GM19043 (cell line): ENCODE data around the gene TEX22.
A peak's percentile ranks its signal among the peaks of the same experiment; 100 is the strongest.

Source experiments
- ATAC-seq: cut with Tn5 transposase; IDR thresholded peaks from one replicate; pipeline ENCODE4 v1.9.1; 2021; ENCODE audit warnings: low read depth; ENCODE audit not compliant: unreplicated experiment

TEX22 gene

DNA sequence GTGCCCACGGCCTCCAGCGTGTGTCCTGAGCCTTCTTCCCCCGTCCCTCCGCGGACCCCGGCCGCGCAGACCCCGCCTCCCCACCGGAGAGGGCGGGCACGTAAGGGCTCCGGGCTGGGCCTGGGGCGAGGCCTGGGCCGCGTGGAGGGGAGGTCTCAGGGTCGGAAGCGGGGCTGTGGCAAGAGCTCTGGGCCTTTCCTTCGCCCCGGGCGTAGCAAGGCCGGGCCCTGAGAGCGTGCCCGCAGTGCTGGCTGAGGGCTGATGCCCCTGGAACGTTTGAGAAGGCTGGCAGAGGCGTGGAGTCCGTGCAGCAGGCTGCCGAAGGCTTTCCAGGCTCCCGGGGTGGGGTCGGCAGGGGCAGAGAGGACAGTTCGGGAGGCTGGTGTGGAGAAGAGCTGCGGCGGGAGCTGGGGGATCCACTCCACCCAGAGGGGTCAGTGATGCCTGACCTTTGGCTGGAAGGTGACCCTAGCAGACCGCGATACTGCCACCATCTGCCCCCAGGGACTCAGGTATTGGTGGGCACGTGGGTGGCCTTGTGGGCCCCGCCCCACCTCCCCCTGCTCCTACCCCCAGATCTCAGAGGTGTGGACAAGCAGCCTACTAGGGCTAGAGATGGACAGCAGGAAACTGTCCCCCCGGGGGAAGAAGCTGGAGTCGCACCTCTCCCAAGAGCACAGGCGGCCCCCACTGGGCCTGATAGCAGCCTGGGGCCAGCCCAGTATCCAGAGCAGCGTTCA is 558 bp downstream of the TEX22 start:
- peak; percentile 37 for ATAC-seq

DNA sequence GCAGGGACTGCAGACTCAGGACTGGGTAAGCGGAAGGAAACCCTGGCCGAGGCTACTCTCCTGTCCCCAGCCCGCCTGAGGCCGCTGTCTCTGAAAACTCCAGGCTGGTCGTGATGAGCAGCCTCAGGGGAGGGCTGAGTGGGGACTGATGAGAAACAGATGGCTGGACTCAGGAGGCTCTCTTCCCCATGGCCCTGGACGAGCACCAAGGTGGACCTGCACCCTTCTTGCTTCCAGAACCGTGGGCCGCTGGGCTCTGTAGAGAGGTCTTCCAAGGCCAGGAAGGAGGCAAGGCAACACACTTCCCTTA is 1.1 kb downstream of the TEX22 start:
- ATAC-seq = no peak

DNA sequence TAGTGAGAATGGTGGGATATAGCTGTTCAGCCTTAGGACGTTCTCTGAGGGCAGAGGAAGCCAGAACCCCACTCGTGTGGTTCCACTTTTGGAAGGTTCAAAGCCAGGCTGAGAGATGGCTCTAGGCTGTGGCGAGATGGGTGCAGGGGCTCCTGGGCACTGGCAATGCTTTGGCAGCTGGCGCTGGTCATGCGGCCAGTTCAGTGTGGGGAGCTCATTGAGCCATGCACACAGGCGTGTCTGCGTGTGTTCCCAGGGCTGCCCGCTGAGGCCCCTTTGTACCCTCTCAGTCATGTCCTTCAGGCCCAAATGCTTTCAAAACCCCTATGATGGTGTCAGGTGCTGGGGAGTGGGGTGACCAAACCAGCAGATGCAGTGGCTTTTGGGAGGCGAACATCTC is 1.7 kb downstream of the TEX22 start:
- ATAC-seq = no peak

DNA sequence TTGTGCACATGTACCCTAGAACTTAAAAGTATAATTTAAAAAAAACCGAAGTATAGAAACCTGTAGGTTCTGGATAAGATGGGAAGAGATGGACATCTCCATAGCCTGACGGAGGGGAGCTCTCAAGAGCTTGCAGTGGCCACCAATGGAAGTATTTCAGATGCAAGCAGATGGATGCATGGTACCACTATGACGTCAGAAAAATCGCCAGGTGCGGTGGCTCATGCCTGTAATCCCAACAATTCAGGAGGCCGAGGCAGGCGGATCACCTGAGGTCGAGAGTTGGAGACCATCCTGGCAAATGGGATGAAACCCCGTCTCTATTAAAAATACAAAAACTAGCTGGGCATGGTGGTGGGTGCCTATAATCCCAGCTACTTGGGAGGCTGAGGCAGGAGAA is 3.4 kb downstream of the TEX22 start:
- ATAC-seq = no peak

DNA sequence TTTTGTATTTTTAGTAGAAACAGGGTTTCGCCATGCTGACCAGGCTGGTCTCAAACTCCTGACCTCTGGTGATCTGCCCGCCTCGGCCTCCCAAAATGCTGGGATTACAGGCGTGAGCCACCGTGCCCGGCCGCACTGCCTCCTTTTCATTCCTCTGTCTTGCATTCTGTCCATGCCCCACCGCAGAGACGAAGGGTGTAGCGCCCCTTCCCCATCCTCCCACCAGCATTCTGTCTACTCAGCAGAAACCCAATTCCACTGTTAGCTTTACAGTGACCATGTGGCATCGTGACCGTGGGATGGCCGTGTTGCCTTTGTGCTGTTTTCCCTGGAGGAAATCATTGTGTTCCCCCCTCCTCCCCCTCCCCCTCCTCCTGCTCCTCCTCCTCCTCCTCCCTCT is 10.3 kb downstream of the TEX22 start:
- ATAC-seq = no peak

DNA sequence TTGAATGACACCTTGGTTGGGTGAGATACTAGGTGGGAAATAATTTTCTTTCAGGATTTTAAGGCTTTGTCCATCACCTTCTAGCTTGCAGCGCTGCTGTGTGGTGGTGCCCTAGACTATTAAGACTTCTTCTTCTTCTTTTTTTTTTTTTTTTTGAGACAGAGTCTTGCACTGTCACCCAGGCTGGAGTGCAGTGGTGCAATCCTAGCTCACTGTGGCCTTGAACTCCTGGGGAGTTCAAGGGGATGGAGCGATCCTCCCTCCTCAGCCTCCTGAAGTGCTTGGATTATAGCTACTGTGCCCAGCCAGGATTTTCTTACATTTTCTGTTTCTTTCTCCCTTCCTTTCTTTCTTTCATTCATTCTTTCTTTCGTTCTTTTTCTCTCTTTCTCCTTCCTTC is 11.0 kb downstream of the TEX22 start:
- no peak for ATAC-seq

DNA sequence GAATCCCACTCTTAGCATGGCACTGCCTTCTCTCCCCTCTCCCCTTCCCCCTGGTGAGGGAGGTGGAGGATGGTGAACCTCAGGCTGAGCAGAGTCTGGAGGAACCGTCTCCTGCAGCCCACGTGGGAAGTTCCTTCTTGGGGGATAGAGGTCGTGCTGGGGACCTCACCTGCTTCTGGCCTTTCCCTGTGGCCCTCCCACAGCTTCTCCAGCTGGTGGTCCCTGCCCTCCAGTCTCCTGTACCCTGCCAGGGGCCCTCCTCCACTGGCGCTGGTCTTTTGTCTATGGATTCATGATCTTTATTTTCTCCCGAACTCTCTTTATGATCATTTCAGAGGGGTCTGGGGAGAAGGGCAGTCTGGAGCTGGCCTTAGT is 12.3 kb downstream of the TEX22 start:
- no peak for ATAC-seq

DNA sequence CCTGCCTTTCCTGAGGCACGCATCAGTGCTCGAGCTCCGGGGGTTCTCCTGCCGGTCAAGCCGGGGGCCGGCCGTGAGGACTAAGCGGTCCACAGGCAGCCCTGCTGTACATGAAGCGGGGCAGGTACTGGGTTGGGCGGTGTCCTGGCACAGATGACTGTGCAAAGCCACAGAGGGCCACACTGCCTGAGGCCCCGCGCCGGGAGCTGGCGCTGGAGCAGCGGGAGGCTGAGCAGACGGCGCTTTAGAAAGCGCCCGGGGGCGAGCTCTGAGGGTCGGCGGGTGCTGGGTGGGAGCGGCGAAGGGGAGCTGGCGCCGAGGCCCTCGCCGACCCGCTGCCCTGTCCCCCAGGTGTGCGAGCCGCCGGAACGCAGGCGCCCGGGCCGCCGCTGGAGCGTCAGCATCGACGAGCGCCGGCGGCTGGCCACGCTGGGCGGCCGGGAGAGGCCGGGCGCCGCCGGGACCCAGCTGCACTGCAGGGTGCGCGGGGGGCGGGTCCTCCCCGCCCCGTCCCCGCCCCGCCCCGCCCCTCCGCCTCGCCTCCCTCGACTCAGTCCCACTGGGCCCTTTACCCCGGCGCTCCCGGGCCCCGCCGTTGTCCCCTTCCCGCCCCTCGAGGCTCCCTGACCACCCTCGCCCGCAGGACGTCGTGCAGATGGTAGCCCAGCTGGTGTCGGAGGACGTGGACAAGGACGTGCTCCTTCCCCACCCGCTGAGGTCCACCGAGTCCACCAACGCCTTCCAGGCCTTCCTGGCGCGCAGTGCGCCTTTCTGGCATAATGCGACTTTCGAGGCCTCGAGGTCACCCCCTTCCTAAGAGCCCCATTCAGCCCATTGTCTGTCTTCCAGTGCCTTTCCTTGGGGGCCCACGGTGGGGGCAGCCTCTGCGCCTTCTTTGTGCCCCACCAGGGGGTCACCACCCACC is 12.9 kb downstream of the TEX22 start:
- ATAC-seq = no peak

DNA sequence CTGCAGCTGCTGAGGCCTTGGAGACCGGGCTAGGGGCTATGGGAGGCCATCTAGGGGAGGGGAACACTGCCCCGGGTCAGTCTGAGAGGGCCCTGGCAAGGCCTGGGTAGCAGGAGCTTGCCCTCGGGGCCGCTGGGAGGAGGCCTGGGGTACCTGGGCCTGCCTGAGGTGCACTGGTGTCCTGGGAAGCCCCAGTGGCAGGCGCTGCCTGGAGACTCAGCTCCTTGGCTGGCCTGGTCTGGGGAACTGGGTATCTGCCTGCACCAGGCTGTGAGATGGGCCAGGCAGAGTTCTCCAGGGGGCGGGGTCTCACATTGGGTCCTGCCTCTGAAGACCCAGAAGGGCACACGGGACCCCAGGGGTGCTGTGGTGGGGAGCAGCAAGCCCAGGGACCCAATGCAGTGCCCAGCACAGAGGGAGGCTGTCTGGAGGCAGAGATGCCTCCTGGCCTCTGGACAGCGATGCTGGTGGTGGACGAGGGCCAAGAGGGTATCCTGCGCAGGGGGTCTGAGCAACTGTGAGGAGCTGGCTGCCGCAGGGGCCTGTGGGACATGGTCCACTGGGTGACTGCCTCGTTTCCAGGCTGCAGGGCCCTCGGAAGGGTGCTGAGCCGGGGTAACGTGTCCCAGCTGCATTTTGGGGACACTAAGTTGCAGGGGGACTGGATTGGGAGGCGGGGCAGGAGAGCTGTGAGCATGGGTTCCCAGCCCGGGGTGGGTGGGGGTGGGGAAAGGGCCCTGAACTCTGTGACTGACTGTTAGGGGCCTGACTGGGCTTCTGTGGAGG is 13.8 kb downstream of the TEX22 start:
- ATAC-seq = no peak

DNA sequence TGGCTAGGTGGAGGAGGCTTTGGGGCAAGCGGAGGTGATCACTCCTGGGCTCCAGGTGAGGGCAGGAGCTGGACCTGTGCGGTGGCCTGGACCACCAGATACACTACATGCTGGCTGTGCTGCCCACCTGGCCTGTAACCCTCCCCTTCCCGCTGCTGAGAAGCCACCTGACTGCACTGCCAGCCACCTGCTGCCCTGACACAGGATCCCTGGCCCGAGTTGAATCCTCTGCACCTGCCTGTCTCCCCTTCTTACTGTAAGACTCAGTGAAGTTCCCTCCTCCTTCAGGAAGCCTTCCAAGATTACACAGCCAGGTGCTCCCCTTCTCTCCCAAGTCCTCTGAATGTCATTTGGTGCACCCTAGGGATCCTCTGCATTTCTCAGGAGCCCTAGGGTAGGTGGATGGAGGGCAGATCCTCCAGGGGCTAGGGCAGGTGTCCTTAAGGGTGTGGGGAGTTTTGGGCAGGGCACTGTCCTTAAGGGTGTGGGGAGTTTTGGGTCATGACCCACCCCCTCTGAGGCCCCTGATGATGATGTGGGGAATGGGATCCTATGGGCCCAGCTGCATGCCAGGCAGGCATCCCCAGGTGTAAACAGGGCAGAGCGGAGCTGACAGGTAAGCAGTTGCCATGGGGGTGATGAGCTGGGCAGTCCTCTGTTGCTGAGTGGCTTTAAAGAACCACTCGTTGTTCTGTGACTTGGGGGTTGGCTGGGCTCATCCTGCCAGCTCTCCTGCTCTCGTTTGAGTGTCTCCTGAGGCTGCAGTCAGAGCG is 14.6 kb downstream of the TEX22 start:
- ATAC-seq = no peak

DNA sequence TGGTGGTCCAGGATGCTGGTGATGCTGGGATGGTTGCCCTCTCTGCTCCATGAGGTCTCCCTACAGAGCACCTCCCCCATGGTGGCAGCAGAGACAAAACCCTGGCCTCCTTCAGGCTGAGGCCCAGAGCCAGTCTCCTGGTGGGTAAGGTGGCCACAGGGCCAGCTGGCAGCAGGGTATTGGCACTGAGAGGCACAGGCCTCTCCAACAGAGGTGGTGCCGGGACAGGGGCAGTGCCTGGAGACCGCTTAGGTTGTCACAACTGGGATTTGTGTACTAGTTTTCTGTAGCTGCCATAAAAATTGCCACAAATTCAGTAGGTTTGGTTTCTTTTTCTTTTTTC is 15.2 kb downstream of the TEX22 start:
- no peak for ATAC-seq

DNA sequence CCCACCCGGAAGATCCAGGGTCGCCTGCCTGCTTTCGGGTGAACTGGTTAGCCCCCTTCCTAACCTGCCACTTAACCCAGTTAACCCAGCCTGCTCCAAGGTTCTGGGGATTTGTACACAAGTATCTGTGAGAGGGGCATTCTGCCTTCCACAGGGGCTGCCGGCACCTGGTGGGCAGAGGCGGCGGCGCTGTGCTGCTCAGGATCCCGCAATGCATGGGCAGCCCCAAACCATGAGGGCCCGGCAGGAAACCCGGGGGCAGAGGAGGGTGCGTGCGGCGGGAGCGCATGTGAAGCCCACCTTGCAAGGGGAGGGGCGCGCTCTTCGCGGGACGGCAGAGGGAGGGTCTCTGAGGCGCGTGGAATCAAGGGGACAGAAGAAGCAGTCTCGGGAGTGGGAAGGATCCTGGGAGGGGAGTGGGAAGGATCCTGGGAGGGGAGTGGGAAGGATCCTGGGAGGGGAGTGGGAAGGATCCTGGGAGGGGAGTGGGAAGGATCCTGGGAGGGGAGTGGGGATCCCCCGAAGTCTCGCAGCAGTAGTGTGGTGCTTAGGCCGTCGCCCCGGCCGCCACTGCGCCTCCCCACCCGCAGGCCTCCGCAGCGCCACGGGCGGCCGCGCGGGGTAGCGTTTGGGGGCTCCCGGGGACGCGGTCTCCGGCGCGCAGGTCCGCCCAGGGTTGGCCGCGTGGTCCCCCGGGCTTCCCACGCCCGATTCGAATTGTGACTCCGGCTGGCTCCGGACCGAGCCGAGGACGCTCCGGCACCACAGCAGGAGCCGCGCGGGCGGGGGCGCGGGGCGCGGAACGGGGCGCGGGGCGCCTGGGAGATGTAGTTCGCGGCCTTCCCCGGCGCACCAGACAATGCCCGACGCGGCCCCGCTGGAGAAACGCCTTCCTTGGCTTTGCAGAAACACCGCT is 16.4 kb downstream of the TEX22 start:
- ATAC-seq = peak; percentile 51

DNA sequence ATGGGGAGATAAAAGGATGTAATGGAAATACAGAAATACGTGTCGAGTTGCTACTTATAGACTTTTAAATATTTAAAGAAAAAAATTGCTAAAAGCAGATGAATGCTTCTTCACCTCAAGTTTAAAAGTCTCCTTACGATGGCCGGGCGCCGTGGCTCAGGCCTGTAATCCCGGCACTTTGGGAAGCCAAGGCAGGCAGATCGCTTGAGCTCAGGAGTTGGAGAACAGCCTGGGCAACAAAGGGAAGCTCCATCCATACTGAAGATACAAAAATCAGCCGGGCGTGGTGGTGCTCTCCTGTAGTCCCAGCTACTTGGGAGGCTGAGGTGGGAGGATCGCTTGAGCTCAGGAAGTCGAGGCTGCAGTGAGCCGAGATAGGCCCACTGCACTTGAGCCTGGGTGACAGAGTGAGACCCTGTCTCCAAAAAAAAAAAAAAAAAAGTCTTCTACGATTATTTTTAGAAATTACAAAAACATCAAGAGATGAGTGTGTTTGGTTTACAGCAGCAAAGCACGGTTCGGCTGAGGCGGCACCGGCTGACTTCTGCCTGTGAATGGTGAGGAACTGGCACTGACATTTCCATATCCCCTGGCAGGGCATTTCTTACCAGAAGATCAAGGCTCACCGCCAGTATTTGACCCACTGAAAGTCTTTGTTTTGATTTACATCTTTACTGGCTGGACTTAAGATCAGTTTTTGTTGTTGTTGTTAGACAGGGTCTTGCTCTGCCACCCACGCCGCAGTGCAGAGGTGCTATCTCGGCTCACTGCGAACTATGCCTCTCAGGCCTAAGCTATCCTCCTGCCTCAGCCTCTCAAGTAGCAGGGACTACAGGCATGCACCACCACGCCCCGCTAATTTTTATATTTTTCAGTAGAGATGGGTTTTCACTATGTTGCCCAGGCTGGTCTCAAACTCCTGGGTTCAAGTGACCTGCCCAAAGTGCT is 17.4 kb downstream of the TEX22 start:
- no peak for ATAC-seq

DNA sequence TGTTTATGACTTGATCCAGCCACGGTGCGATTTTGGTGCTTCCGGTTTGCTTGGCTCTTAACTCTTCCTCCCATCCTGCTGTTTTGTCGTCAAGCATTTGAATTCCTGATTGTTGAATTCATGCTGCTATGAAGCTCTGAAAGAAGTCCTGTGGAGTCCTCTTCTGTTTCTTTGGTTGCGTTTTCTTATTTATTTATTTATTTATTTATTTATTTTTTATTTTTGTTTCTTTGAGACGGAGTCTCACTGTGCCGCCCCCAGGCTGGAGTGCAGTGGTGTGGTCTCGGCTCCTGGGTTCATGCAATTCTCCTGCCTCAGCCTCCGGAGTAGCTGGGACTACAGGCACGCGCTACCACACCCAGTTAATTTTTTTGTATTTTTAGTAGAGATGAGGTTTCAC is 18.3 kb downstream of the TEX22 start:
- no peak for ATAC-seq

DNA sequence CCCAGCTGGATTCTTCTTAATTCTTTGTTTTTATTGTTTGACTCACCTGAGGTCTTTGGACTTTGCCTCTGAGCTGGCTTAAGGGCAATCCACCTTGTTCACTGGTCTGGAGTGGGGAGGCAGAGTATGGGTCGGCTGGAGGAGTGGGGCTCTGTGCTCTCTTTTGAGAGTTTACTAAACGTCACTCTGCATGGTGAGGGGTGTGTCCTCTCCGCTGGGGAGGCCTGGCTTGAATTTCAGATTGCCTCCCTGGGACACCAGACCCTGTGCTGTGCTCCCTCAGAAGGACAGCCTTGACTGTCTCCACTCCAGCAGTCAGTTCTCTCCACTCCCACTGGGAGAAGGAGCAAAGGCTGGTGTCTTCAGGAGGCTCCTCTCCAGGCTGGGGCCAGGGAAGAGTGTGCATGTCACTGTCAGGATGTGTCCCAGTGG is 19.4 kb downstream of the TEX22 start:
- ATAC-seq = no peak

DNA sequence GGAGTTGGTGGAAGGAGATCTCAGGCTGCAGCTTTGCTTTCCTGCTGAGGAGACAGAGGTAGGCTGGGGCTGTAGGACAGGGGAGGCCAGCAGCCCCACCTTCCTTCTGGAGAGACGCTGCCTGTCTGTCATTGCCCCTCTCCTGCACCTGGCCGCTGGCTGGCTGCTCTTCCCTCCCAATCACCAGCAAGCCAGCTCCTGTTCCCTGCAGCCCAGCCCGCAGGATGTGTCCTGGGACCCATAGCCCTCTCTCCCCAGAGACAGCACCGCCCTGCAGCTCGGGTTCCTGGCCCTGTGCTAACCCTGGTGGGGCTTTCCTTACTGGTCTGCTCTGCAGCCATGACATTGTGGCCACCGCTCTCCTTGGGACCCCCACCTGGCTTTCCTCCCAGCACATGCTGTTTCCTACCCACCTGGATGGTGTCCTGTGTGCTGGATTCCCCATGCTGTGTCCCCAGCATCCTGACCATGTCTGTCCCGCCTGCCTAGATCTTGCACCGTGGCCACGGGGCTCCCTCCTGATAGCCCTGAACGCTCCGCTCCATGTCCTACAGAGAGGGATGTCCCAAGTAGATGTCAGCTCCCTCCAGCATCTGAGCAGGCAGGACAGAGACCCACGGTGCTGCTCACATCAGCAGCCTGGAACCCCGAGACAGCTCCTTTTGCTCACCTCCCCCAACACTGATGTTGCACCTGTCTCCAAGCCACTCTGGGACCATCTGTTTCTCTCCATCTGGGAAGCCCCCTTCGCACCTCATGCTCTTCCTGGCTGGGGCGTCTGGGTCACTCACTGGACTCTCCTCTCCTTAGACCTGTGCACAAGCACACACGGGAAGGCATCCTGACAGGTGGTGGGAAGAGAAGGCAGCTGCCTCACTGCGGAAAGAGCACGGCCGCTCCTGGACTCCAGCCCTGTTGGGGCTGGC is 20.2 kb downstream of the TEX22 start:
- no peak for ATAC-seq
